HepG2 (cell line): ENCODE data around the gene TSACC. TPM values are rescaled to one million over a fixed set of nuclear protein-coding genes. Genes with fewer than 3 reads are reported as not detected.

Experiments
- ATAC-seq: fragments of 200-7000 bp; cut with Tn5 transposase; 3 replicates; pipeline ENCODE4 v1.9.1; 2020; ENCODE audit warnings: mild to moderate bottlenecking, moderate library complexity
- BruUV-seq: library from RNA; stranded (reverse); fragments of 400-500 nt; replicated peaks from 2 replicates; lab custom pipeline; 2021; lab: Mats Ljungman, UMichigan
- CTCF ChIA-PET: fragments of 300-600 bp; formaldehyde crosslinking; extraction: SDS; loops from one replicate; lab custom pipeline; 2021; ENCODE audit warnings: low total read pairs, inconsistent platforms, low intra/inter-chr PET ratio; lab: Yijun Ruan, JAX
- POLR2A ChIA-PET: fragments of 350-600 bp; sonication (Branson Sonifier 250); formaldehyde crosslinking; loops from one replicate; lab custom pipeline; 2020; ENCODE audit warnings: antibody characterized with exemption, inconsistent platforms; lab: Yijun Ruan, JAX
- DNase-seq: peaks from one replicate; pipeline ENCODE4 v3.0.0-alpha.2; 2015; ENCODE audit warnings: low spot score
- FAIRE-seq: peaks from 3 replicates; lab custom pipeline; 2011; peaks lifted over from hg19 to GRCh38; lab: Jason Lieb, UNC
- H2AFZ ChIP-seq: one replicate; pipeline ENCODE4 v1.6.1; 2011; ENCODE audit warnings: low read length, inconsistent platforms
- H3K27ac ChIP-seq: fragments of 300-600 bp; 3 replicates; pipeline ENCODE4 v1.8.0; 2011; ENCODE audit warnings: mixed run types, mild to moderate bottlenecking, mixed read lengths, low read length, inconsistent platforms; ENCODE audit not compliant: insufficient read depth; ENCODE audit errors: extremely low read length
- H3K27me3 ChIP-seq, 2 experiments: fragments of 200-600 bp in 1 of 2; 2 replicates in 1 of 2; 3 replicates in 1 of 2; pipeline versions ENCODE4 v1.6.0 to v1.8.0; 2011; ENCODE audit warnings: low read length in 2 of 2, mild to moderate bottlenecking in 2 of 2, moderate library complexity in 2 of 2, inconsistent platforms in 1 of 2; ENCODE audit not compliant: insufficient read depth in 2 of 2, control insufficient read depth in 1 of 2
- H3K36me3 ChIP-seq, 2 experiments: fragments of 200-600 bp in 1 of 2; replicated peaks in 1 of 2; 2 replicates in 1 of 2; 3 replicates in 1 of 2; pipeline versions ENCODE4 v1.5.1 to v1.8.0; 2011; ENCODE audit warnings: low read length in 2 of 2, inconsistent platforms in 1 of 2; ENCODE audit not compliant: insufficient read depth in 2 of 2, control insufficient read depth in 1 of 2
- H3K4me1 ChIP-seq: 2 replicates; pipeline ENCODE4 v1.5.1; 2012; ENCODE audit warnings: low read length, inconsistent platforms; ENCODE audit not compliant: insufficient read depth
- H3K4me2 ChIP-seq: 2 replicates; pipeline ENCODE4 v1.6.0; 2011; ENCODE audit warnings: low read depth, low read length, inconsistent platforms
- H3K4me3 ChIP-seq, 3 experiments: fragments of 200-600 bp in 1 of 3; sonication (generic), shearing (Covaris generic) in 1 of 3; replicated peaks in 1 of 3; 2 replicates each; pipeline ENCODE4 v1.5.1; 2011 to 2016; ENCODE audit warnings: low read length in 3 of 3, inconsistent platforms in 2 of 3, low read depth in 2 of 3, mild to moderate bottlenecking in 2 of 3, control low read depth in 1 of 3, mixed read lengths in 1 of 3; ENCODE audit not compliant: insufficient read depth in 1 of 3
- H3K79me2 ChIP-seq: one replicate; pipeline ENCODE4 v1.6.1; 2011; ENCODE audit warnings: low read length, inconsistent platforms; ENCODE audit not compliant: insufficient read depth
- H3K9ac ChIP-seq: 2 replicates; pipeline ENCODE4 v1.6.0; 2011; ENCODE audit warnings: mild to moderate bottlenecking, low read depth, low read length, inconsistent platforms; ENCODE audit not compliant: insufficient read depth
- H3K9me3 ChIP-seq: 2 replicates; pipeline ENCODE4 v1.5.1; 2012; ENCODE audit warnings: mild to moderate bottlenecking, low read length
- H4K20me1 ChIP-seq: 2 replicates; pipeline ENCODE4 v1.6.0; 2011; ENCODE audit warnings: inconsistent platforms, mild to moderate bottlenecking, low read length, moderate library complexity; ENCODE audit not compliant: insufficient read depth
- IRF2 ChIP-seq: IDR thresholded peaks from 2 replicates; pipeline ENCODE4 v1.6.1; 2018; ENCODE audit warnings: missing genetic modification reagents, missing compliant biosample characterization
- POGK ChIP-seq: sonication (generic); formaldehyde crosslinking; conservative IDR thresholded peaks from 2 replicates; pipeline ENCODE4 v1.8.0; 2022; ENCODE audit warnings: mild to moderate bottlenecking, moderate library complexity, missing genetic modification reagents
- ZNF883 ChIP-seq: sonication (generic); formaldehyde crosslinking; IDR thresholded peaks from 2 replicates; pipeline ENCODE4 v1.5.1; 2020; ENCODE audit warnings: mild to moderate bottlenecking, missing genetic modification reagents; ENCODE audit errors: not compliant biosample characterization
- in situ Hi-C: cut with HindIII; loops from 2 replicates; pipeline ENCODE4 v1.10.0; 2017; ENCODE audit warnings: low pct_unique_long_range_greater_than_20kb; ENCODE audit not compliant: extremely low pct_ligation_motif_present
- intact Hi-C: fragments of 100-400 bp; cut with micrococcal nuclease; formaldehyde crosslinking; loops from one replicate; pipeline ENCODE4 v1.10.0; 2022; ENCODE audit not compliant: unreplicated experiment
- polyA plus RNA-seq, 8 experiments: library from polyadenylated mRNA; depleted of rRNA in 3 of 8; stranded (reverse) in 7 of 8; unstranded in 1 of 8; fragments of >200 nt; fragmentation: Illumina TruSeq in 4 of 8; extraction: Trizol in 4 of 8; gene quantifications; 2 replicates each; pipeline versions ENCODE4 v1.2.1 to v1.2.3, GENCODE V29; 2011 to 2016; ENCODE audit warnings: low read depth in 4 of 8, missing spikeins in 1 of 8, mixed read lengths in 1 of 8; ENCODE audit not compliant: insufficient read depth in 1 of 8
- total RNA-seq, 5 experiments: library from RNA; depleted of rRNA; stranded (reverse); fragments of >200 nt; fragmentation: Illumina TruSeq; extraction: Trizol; gene quantifications; 2 replicates each; pipeline ENCODE4 v1.2.3, GENCODE V29; 2016; ENCODE audit warnings: low read depth in 1 of 5
- TF ChIP-seq, protein P1 (sequence below): sonication (generic); formaldehyde crosslinking; IDR thresholded peaks from 2 replicates; pipeline ENCODE4 v1.8.1; 2023; ENCODE audit warnings: missing genetic modification reagents, inconsistent platforms, borderline replicate concordance

Gene TSACC
- total and polyA plus RNA-seq, 2 of the 13 experiments (the other 11 are each of a cell fraction or from before 2014, with no cell fraction given): 1.5 to 2.6 TPM

DNA sequence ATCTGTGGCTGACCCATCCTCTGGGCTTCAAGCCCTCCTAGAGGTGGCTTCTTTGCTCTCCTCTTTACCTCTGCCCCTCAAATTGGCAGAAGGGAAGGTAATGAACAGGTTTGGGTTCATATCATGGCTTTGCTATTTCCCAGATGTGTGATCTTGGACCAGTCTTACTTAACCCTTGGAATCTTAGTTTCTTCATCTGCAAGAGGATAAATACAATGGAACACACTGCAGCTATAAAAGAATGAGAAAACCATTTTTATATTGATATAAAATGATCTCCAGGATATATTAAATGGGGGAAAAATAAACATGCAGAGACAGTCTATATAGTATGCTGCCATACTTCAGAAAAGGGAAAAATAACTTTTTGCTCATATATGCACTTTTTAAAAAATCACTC, 48.5 kb upstream of the TSACC start:
- Histone ChIP-seq H3K27ac (no peak overlapping the region), H3K4me3 (no peak overlapping the region), H3K36me3 (peaks cover 3 to 6% of the 10 kb centered on the region in 2 experiments; a peak in 2 of 5 replicates), H3K79me2 (peaks cover 1% of the 10 kb centered on the region), H3K4me2 (no peak overlapping the region; the same call in 1 of the 2 replicates), H3K9me3 (no peaks in the 10 kb centered on the region), H3K27me3 (no peaks in the 10 kb centered on the region), H2AFZ (no peak overlapping the region), H3K4me1 (peaks cover 33% of the 10 kb centered on the region), H4K20me1 (no peaks in the 10 kb centered on the region), H3K9ac (no peak overlapping the region)
- ATAC-seq (no peak), DNase-seq (no peak), FAIRE-seq (no peak)
- intact Hi-C loops: loop anchor here (5.0 kb wide), 1 partner anchor 47 kb away; the partner anchor contains the start of genes CCT3 and TSACC
- BruUV-seq: TSS peak; percentile 31
- POLR2A ChIA-PET: no interaction called here
- TF ChIP-seq ZNF883 (CRISPR knock-in tag) (no peak), IRF2 (CRISPR knock-in tag) (no peak), POGK (CRISPR knock-in tag) (no peak)
- TF ChIP-seq, protein P1, sequence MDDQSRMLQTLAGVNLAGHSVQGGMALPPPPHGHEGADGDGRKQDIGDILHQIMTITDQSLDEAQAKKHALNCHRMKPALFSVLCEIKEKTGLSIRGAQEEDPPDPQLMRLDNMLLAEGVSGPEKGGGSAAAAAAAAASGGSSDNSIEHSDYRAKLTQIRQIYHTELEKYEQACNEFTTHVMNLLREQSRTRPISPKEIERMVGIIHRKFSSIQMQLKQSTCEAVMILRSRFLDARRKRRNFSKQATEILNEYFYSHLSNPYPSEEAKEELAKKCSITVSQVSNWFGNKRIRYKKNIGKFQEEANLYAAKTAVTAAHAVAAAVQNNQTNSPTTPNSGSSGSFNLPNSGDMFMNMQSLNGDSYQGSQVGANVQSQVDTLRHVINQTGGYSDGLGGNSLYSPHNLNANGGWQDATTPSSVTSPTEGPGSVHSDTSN: no peak
- in situ Hi-C loops: no loop called here
- CTCF ChIA-PET: no interaction called here
